HG02798 (cell line): ENCODE results near the gene DIO1.

Source experiments
- ATAC-seq: cut with Tn5 transposase; IDR thresholded peaks from one replicate; pipeline ENCODE4 v1.9.1; 2021; ENCODE audit warnings: mild to moderate bottlenecking; ENCODE audit not compliant: unreplicated experiment, poor library complexity

Gene DIO1

DNA sequence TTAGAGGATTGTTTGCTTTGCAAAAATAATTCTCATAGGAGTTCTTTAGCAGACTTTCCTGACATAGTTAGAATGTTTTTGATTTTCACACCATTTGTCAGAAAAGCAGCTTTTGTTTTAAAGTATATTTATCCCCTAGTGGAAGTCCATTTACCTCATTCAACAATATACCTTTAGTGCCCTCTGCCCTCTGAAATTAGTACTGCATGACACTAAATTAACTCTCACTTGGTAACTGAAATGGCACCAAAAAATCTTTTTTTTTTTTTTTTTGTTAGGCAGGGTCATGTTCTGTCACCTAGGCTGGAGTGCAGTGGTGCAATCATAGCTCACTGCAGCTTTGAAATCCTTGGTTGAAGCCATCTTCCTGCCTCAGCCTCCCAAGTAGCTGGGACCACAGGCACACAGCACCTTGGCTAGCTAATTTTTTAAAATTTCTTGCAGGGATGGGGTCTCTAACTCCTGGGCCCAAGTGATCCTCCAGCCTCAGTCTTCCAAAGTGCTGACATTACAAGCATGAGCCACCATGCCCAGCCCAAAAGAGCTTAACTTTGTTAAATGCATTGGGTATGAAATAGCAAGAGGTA is 65.8 kb downstream of the DIO1 start:
- ATAC-seq, result no peak
